ENCODE measurements around the gene NUDT8.

- TF ChIP-seq CTCF (IDR thresholded peaks at IDR 0.05) (no peak), POLR2A (IDR thresholded peaks at IDR 0.05) (no peak)
These were observed 17.0 kb downstream of the NUDT8 start for GRCh38 chr11:67612751-67613150.

All from thyroid gland (tissue), 4 donors.